Left ventricle myocardium inferior (tissue), 1 donor: ENCODE measurements around the gene PM20D2. TPM values are rescaled to one million over a fixed set of nuclear protein-coding genes. Genes with fewer than 3 reads are reported as not detected.
A peak's percentile ranks its signal among the peaks of the same experiment; 100 is the strongest.
"Not testable (repeated sequence)": the region's sequence is repeated elsewhere in the genome, so short reads cannot be mapped to it uniquely, and the experiment has no call there.

Experiments used
- DNase-seq: peaks from one replicate; pipeline ENCODE4 v3.0.0-alpha.2; 2020
- H3K27ac ChIP-seq: fragments of 200-600 bp; replicated peaks from 2 replicates; pipeline ENCODE4 v1.8.0; 2021
- H3K27me3 ChIP-seq: fragments of 200-600 bp; 2 replicates; pipeline ENCODE4 v1.8.0; 2021; ENCODE audit warnings: low read depth
- H3K36me3 ChIP-seq: fragments of 200-600 bp; 2 replicates; pipeline ENCODE4 v1.8.0; 2021
- H3K4me1 ChIP-seq: fragments of 200-600 bp; 2 replicates; pipeline ENCODE4 v1.8.0; 2021
- H3K4me3 ChIP-seq: fragments of 200-600 bp; 2 replicates; pipeline ENCODE4 v1.8.0; 2021; ENCODE audit warnings: mild to moderate bottlenecking, moderate library complexity
- H3K9me3 ChIP-seq: fragments of 200-600 bp; replicated peaks from 2 replicates; pipeline ENCODE4 v1.8.0; 2021
- CTCF ChIP-seq: fragments of 200-600 bp; IDR thresholded peaks from 2 replicates; pipeline ENCODE4 v1.8.0; 2021; ENCODE audit warnings: antibody characterized with exemption, mild to moderate bottlenecking, borderline replicate concordance
- intact Hi-C: fragments of 100-400 bp; cut with micrococcal nuclease; formaldehyde crosslinking; loops from one replicate; pipeline ENCODE4 v1.11.0; 2022
- total RNA-seq: library from RNA; stranded (reverse); fragmentation: NEBNext Ultra II Directional; extraction: Animal tissue kit (Norgen Biotek cat#: 25700); gene quantifications from one replicate; pipeline ENCODE4 v1.2.1, GENCODE V29; 2021
- donor health status: DM: no; HTN: yes; CAD: no; lungs with severe emphysema.

The PM20D2 gene
- total RNA-seq, 1 donor from 2014 or later = 14.3 TPM

GRCh38 chr6:89122625-89123024 lies 23.2 kb upstream of the PM20D2 start:
- H3K4me3 ChIP-seq = no peak overlapping the region
- no peak overlapping the region for H3K27ac ChIP-seq
- intact Hi-C loops = no loop called here
- H3K36me3 ChIP-seq = no peaks in the 10 kb centered on the region
- peaks cover 2% of the 10 kb centered on the region for H3K4me1 ChIP-seq
- no peaks in the 10 kb centered on the region for H3K27me3 ChIP-seq
- DNase-seq = no peak
- peak; percentile 64 for TF ChIP-seq CTCF
- H3K9me3 ChIP-seq = peaks cover 3% of the 10 kb centered on the region

GRCh38 chr6:89128256-89128671 lies 17.6 kb upstream of the PM20D2 start:
- H3K4me3 ChIP-seq, intact Hi-C loops, H3K4me1 ChIP-seq, DNase-seq, H3K36me3 ChIP-seq, H3K27me3 ChIP-seq, H3K27ac ChIP-seq: not testable (repeated sequence)
- H3K9me3 ChIP-seq = peaks cover 15% of the 10 kb centered on the region

GRCh38 chr6:89131599-89131998 lies 14.3 kb upstream of the PM20D2 start:
- Histone ChIP-seq H3K27ac (no peak overlapping the region), H3K36me3 (no peaks in the 10 kb centered on the region), H3K4me1 (no peaks in the 10 kb centered on the region), H3K27me3 (no peaks in the 10 kb centered on the region), H3K4me3 (no peak overlapping the region), H3K9me3 (peaks cover 15% of the 10 kb centered on the region)
- intact Hi-C loops = no loop called here
- no peak for TF ChIP-seq CTCF
- no peak for DNase-seq

GRCh38 chr6:89132057-89132456 lies 13.8 kb upstream of the PM20D2 start:
- no peaks in the 10 kb centered on the region for H3K4me1 ChIP-seq
- no peak for TF ChIP-seq CTCF
- H3K27ac ChIP-seq = no peak overlapping the region
- peaks cover 15% of the 10 kb centered on the region for H3K9me3 ChIP-seq
- no peaks in the 10 kb centered on the region for H3K36me3 ChIP-seq
- no peak for DNase-seq
- H3K4me3 ChIP-seq = no peak overlapping the region
- no peaks in the 10 kb centered on the region for H3K27me3 ChIP-seq
- intact Hi-C loops = no loop called here

GRCh38 chr6:89133981-89134380 lies 11.9 kb upstream of the PM20D2 start:
- DNase-seq = no peak
- Histone ChIP-seq H3K36me3 (no peaks in the 10 kb centered on the region), H3K4me3 (no peak overlapping the region), H3K9me3 (no peaks in the 10 kb centered on the region), H3K27me3 (no peaks in the 10 kb centered on the region), H3K27ac (no peak overlapping the region), H3K4me1 (peaks cover 4% of the 10 kb centered on the region)
- intact Hi-C loops = no loop called here
- TF ChIP-seq CTCF = no peak

GRCh38 chr6:89134723-89135122 lies 11.1 kb upstream of the PM20D2 start:
- H3K4me1 ChIP-seq = peaks cover 4% of the 10 kb centered on the region
- H3K9me3 ChIP-seq = no peaks in the 10 kb centered on the region
- intact Hi-C loops = no loop called here
- H3K36me3 ChIP-seq = no peaks in the 10 kb centered on the region
- no peak overlapping the region for H3K4me3 ChIP-seq
- H3K27ac ChIP-seq = no peak overlapping the region
- H3K27me3 ChIP-seq = no peaks in the 10 kb centered on the region
- DNase-seq = no peak
- TF ChIP-seq CTCF = no peak
